ENCODE results near the gene NMRK1. TPM values are rescaled to one million over a fixed set of nuclear protein-coding genes. Genes with fewer than 3 reads are reported as not detected.

Gene NMRK1
- total RNA-seq, 1 donor from 2014 or later, result 20.4 TPM

GRCh38 chr9:75104607-75105006 is 16.7 kb upstream of the NMRK1 start:
- H3K4me3 ChIP-seq, result no peak overlapping the region
- DNase-seq (ENCODE audit: extremely low spot score in 2 of 2), result no peak
- H3K27ac ChIP-seq, result no peak overlapping the region
- H3K36me3 ChIP-seq, result no peaks in the 10 kb centered on the region
- H3K27me3 ChIP-seq, result no peaks in the 10 kb centered on the region
- no peaks in the 10 kb centered on the region for H3K9me3 ChIP-seq
- H3K4me1 ChIP-seq, result peaks cover 39% of the 10 kb centered on the region
- intact Hi-C loops (cut with DNase I), result no loop called here
- TF ChIP-seq CTCF (IDR thresholded peaks at IDR 0.05) (no peak), POLR2A (IDR thresholded peaks at IDR 0.05) (no peak), POLR2AphosphoS5 (IDR thresholded peaks at IDR 0.05; ENCODE audit: insufficient read depth in 1 of 2, low read depth in 1 of 2) (no peak)

- Histone ChIP-seq H3K36me3 (no peaks in the 10 kb centered on the region), H3K9me3 (no peaks in the 10 kb centered on the region)
Observed at GRCh38 chr9:75102177-75102790, 14.3 kb upstream of the NMRK1 start.

GRCh38 chr9:75101004-75101588 is 13.1 kb upstream of the NMRK1 start:
- DNase-seq (ENCODE audit: extremely low spot score in 2 of 2), result no peak
- Histone ChIP-seq H3K27me3 (no peaks in the 10 kb centered on the region), H3K4me3 (no peak overlapping the region), H3K36me3 (no peaks in the 10 kb centered on the region), H3K4me1 (peaks cover 30% of the 10 kb centered on the region), H3K27ac (peak overlapping the region; percentile 2), H3K9me3 (no peaks in the 10 kb centered on the region)
- intact Hi-C loops (cut with DNase I), result no loop called here
- TF ChIP-seq POLR2A (IDR thresholded peaks at IDR 0.05), result no peak
- TF ChIP-seq POLR2AphosphoS5 (IDR thresholded peaks at IDR 0.05; ENCODE audit: insufficient read depth in 1 of 2, low read depth in 1 of 2), result no peak
- no peak for TF ChIP-seq CTCF (IDR thresholded peaks at IDR 0.05)

More at GRCh38 chr9:75102177-75102790, 14.3 kb upstream of the NMRK1 start:
- no peak overlapping the region for H3K4me3 ChIP-seq
- H3K27me3 ChIP-seq, result no peaks in the 10 kb centered on the region
- no peak overlapping the region for H3K27ac ChIP-seq
- no peak for DNase-seq (ENCODE audit: extremely low spot score in 2 of 2)
- intact Hi-C loops (cut with DNase I), result no loop called here
- peaks cover 28% of the 10 kb centered on the region for H3K4me1 ChIP-seq
- TF ChIP-seq POLR2A (IDR thresholded peaks at IDR 0.05), result no peak
- TF ChIP-seq POLR2AphosphoS5 (IDR thresholded peaks at IDR 0.05; ENCODE audit: insufficient read depth in 1 of 2, low read depth in 1 of 2), result no peak
- no peak for TF ChIP-seq CTCF (IDR thresholded peaks at IDR 0.05)

- Histone ChIP-seq H3K27me3 (no peaks in the 10 kb centered on the region), H3K4me1 (peaks cover 51% of the 10 kb centered on the region), H3K36me3 (no peaks in the 10 kb centered on the region), H3K4me3 (no peak overlapping the region), H3K27ac (no peak overlapping the region), H3K9me3 (no peaks in the 10 kb centered on the region)
- no peak for DNase-seq (ENCODE audit: extremely low spot score in 2 of 2)
- TF ChIP-seq CTCF (IDR thresholded peaks at IDR 0.05) (no peak), POLR2A (IDR thresholded peaks at IDR 0.05) (no peak), POLR2AphosphoS5 (IDR thresholded peaks at IDR 0.05; ENCODE audit: insufficient read depth in 1 of 2, low read depth in 1 of 2) (no peak)
- intact Hi-C loops (cut with DNase I), result no loop called here
Observed at GRCh38 chr9:75096796-75097195, 8.8 kb upstream of the NMRK1 start.

GRCh38 chr9:75092766-75093165 is 4.8 kb upstream of the NMRK1 start:
- intact Hi-C loops (cut with DNase I), result no loop called here

More at GRCh38 chr9:75092766-75093165, 4.8 kb upstream of the NMRK1 start:
- Histone ChIP-seq H3K4me1 (peaks cover 62% of the 10 kb centered on the region), H3K27me3 (no peaks in the 10 kb centered on the region), H3K36me3 (no peaks in the 10 kb centered on the region), H3K4me3 (no peak overlapping the region), H3K27ac (no peak overlapping the region), H3K9me3 (no peaks in the 10 kb centered on the region)
- no peak for DNase-seq (ENCODE audit: extremely low spot score in 2 of 2)
- no peak for TF ChIP-seq POLR2AphosphoS5 (IDR thresholded peaks at IDR 0.05; ENCODE audit: insufficient read depth in 1 of 2, low read depth in 1 of 2)
- no peak for TF ChIP-seq CTCF (IDR thresholded peaks at IDR 0.05)
- TF ChIP-seq POLR2A (IDR thresholded peaks at IDR 0.05), result no peak
